HL-60/S4 treated with retinoic acid at 250 ng/mL for 4 days and 3 days (cell line): ENCODE data around the gene ORM1.

Source experiments
- in situ Hi-C: fragments of 300-500 bp; cut with MboI; formaldehyde crosslinking; loops from 2 replicates; pipeline ENCODE4 v1.7.0; 2022; ENCODE audit warnings: low sequenced_read_pairs

The ORM1 gene

GRCh38 chr9:114375386-114376175, 52.7 kb downstream of the ORM1 start:
- in situ Hi-C loops: no loop called here
